HG03064 (cell line): ENCODE data around the gene YES1.
"Not testable (repeated sequence)": the region's sequence is repeated elsewhere in the genome, so short reads cannot be mapped to it uniquely, and the experiment has no call there.

ENCODE experiments used
- ATAC-seq: cut with Tn5 transposase; IDR thresholded peaks from one replicate; pipeline ENCODE4 v1.9.1; 2021; ENCODE audit warnings: low read depth; ENCODE audit not compliant: unreplicated experiment

YES1 gene

GRCh38 chr18:825891-826585 is 14.0 kb upstream of the YES1 start:
- ATAC-seq, result no peak

- no peak for ATAC-seq
Measured at GRCh38 chr18:824179-824578, 12.1 kb upstream of the YES1 start.

GRCh38 chr18:820591-821165 is 8.6 kb upstream of the YES1 start:
- no peak for ATAC-seq

- no peak for ATAC-seq
Measured at GRCh38 chr18:816869-817268, 4.8 kb upstream of the YES1 start.

GRCh38 chr18:816088-816653 is 4.1 kb upstream of the YES1 start:
- no peak for ATAC-seq

GRCh38 chr18:815353-815752 is 3.3 kb upstream of the YES1 start:
- no peak for ATAC-seq

GRCh38 chr18:814300-815084 is 2.5 kb upstream of the YES1 start:
- no peak for ATAC-seq

- ATAC-seq, result no peak
Measured at GRCh38 chr18:813172-814071, 1.4 kb upstream of the YES1 start.

- peak; percentile 25 for ATAC-seq
Measured at GRCh38 chr18:812376-813171, 532 bp upstream of the YES1 start.

- peak; percentile 5 for ATAC-seq
Measured at GRCh38 chr18:811182-811891, 705 bp downstream of the YES1 start.

- ATAC-seq, result peak; percentile 23
Measured at GRCh38 chr18:809985-810642, 1.9 kb downstream of the YES1 start.

- not testable (repeated sequence) for ATAC-seq
Measured at GRCh38 chr18:809228-809627, 2.8 kb downstream of the YES1 start.

GRCh38 chr18:808502-808901 is 3.5 kb downstream of the YES1 start:
- ATAC-seq, result no peak

- ATAC-seq, result no peak
Measured at GRCh38 chr18:808086-808485, 4.0 kb downstream of the YES1 start.

- ATAC-seq, result peak; percentile 41
Measured at GRCh38 chr18:805755-806110, 6.3 kb downstream of the YES1 start.

GRCh38 chr18:805008-805754 is 6.9 kb downstream of the YES1 start:
- ATAC-seq, result peak; percentile 47

GRCh38 chr18:801137-801536 is 10.9 kb downstream of the YES1 start:
- no peak for ATAC-seq

GRCh38 chr18:799943-800342 is 12.1 kb downstream of the YES1 start:
- ATAC-seq, result no peak
